Keratinocyte (primary cell): ENCODE results near the gene ARL15. TPM values are rescaled to one million over a fixed set of nuclear protein-coding genes. Genes with fewer than 3 reads are reported as not detected.

ENCODE experiments used
- DNase-seq: peaks from one replicate; pipeline ENCODE4 v3.0.0-alpha.2; 2011; ENCODE audit warnings: low read depth, missing footprints, low spot score
- FAIRE-seq: peaks from 2 replicates; lab custom pipeline; 2011; peaks lifted over from hg19 to GRCh38; lab: Jason Lieb, UNC
- H2AFZ ChIP-seq: 2 replicates; pipeline ENCODE4 v1.6.0; 2012; ENCODE audit warnings: low read length, control low read depth, inconsistent platforms; ENCODE audit not compliant: control insufficient read depth
- H3K27ac ChIP-seq: 2 replicates; pipeline ENCODE4 v1.5.1; 2011; ENCODE audit warnings: low read length; ENCODE audit not compliant: control insufficient read depth, insufficient read depth
- H3K27me3 ChIP-seq: 3 replicates; pipeline ENCODE4 v1.6.0; 2011; ENCODE audit warnings: low read length; ENCODE audit not compliant: control insufficient read depth, insufficient read depth; ENCODE audit errors: extremely low read depth
- H3K36me3 ChIP-seq, 2 experiments: 2 replicates in 1 of 2; 3 replicates in 1 of 2; pipeline ENCODE4 v1.5.1; 2011; ENCODE audit warnings: low read length in 2 of 2, mild to moderate bottlenecking in 1 of 2; ENCODE audit not compliant: control insufficient read depth in 2 of 2, insufficient read depth in 2 of 2; ENCODE audit errors: extremely low read depth in 1 of 2
- H3K4me1 ChIP-seq: 3 replicates; pipeline ENCODE4 v1.5.1; 2011; ENCODE audit warnings: low read length; ENCODE audit not compliant: control insufficient read depth, insufficient read depth; ENCODE audit errors: extremely low read depth
- H3K4me2 ChIP-seq: 3 replicates; pipeline ENCODE4 v1.6.0; 2011; ENCODE audit warnings: low read depth, low read length; ENCODE audit not compliant: control insufficient read depth, insufficient read depth; ENCODE audit errors: extremely low read depth
- H3K4me3 ChIP-seq, 3 experiments: fragments of 200-600 bp in 1 of 3; sonication (generic) in 1 of 3; 2 replicates in 2 of 3; 3 replicates in 1 of 3; pipeline ENCODE4 v1.5.1; 2011 to 2016; ENCODE audit warnings: low read length in 3 of 3, mild to moderate bottlenecking in 3 of 3, control low read depth in 2 of 3, inconsistent platforms in 1 of 3, low read depth in 1 of 3, mixed read lengths in 1 of 3, mixed run types in 1 of 3, moderate library complexity in 1 of 3; ENCODE audit not compliant: control insufficient read depth in 2 of 3, insufficient read depth in 2 of 3; ENCODE audit errors: extremely low read depth in 1 of 3
- H3K79me2 ChIP-seq: 2 replicates; pipeline ENCODE4 v1.6.0; 2012; ENCODE audit warnings: low read length; ENCODE audit not compliant: control insufficient read depth, insufficient read depth
- H3K9ac ChIP-seq: 3 replicates; pipeline ENCODE4 v1.6.0; 2011; ENCODE audit warnings: low read length; ENCODE audit not compliant: control insufficient read depth, insufficient read depth; ENCODE audit errors: extremely low read depth
- H3K9me1 ChIP-seq: 3 replicates; pipeline ENCODE4 v1.6.0; 2011; ENCODE audit warnings: low read length; ENCODE audit not compliant: control insufficient read depth, insufficient read depth; ENCODE audit errors: extremely low read depth
- H3K9me3 ChIP-seq: 2 replicates; pipeline ENCODE4 v1.5.1; 2012; ENCODE audit warnings: low read depth, low read length; ENCODE audit not compliant: control insufficient read depth
- H4K20me1 ChIP-seq: 3 replicates; pipeline ENCODE4 v1.6.0; 2011; ENCODE audit warnings: low read length; ENCODE audit not compliant: control insufficient read depth, insufficient read depth; ENCODE audit errors: extremely low read depth
- CTCF ChIP-seq, 3 experiments: IDR thresholded peaks in 1 of 3; conservative IDR thresholded peaks in 1 of 3; optimal IDR thresholded peaks in 1 of 3; 2 replicates in 2 of 3; 3 replicates in 1 of 3; pipeline versions ENCODE3 to v1.5.1; 2011; ENCODE audit warnings: low read length in 3 of 3, mild to moderate bottlenecking in 3 of 3, moderate library complexity in 2 of 3, control low read depth in 1 of 3, inconsistent platforms in 1 of 3; ENCODE audit not compliant: insufficient read depth in 2 of 3; ENCODE audit errors: extremely low read depth in 1 of 3
- EZH2 ChIP-seq: IDR thresholded peaks from one replicate; pipeline ENCODE4 v1.6.1; 2012; ENCODE audit warnings: inconsistent platforms, mild to moderate bottlenecking, low read length, moderate library complexity
- dilution Hi-C: fragments of 300-500 bp; cut with MboI; formaldehyde crosslinking; loops from one replicate; pipeline ENCODE4 v1.7.0; 2020; ENCODE audit warnings: low sequenced_read_pairs; ENCODE audit not compliant: extremely low pct_ligation_motif_present
- polyA plus RNA-seq, 5 experiments: library from polyadenylated mRNA; depleted of rRNA in 3 of 5; stranded (reverse) in 3 of 5; stranded (forward) in 1 of 5; unstranded in 1 of 5; fragments of >200 nt; gene quantifications; 1 replicate in 1 of 5; 2 replicates in 3 of 5; 3 replicates in 1 of 5; pipeline versions ENCODE4 v1.2.1 to v1.2.3, GENCODE V29; 2011 to 2012; ENCODE audit warnings: missing spikeins in 2 of 5, low read depth in 1 of 5, low replicate concordance in 1 of 5

Gene ARL15
- polyA plus RNA-seq, 1 donor (not counting 4 experiments of a cell fraction or from before 2014, with no cell fraction given) = 19.7 TPM

- dilution Hi-C loops = no loop called here
- Histone ChIP-seq H3K4me1 (no peaks in the 10 kb centered on the region), H3K27me3 (no peaks in the 10 kb centered on the region), H3K9me3 (no peaks in the 10 kb centered on the region), H3K79me2 (no peaks in the 10 kb centered on the region), H3K9ac (no peak overlapping the region), H3K4me2 (no peak overlapping the region), H3K4me3 (no peak overlapping the region), H4K20me1 (no peaks in the 10 kb centered on the region), H3K9me1 (no peaks in the 10 kb centered on the region), H3K36me3 (no peaks in the 10 kb centered on the region), H2AFZ (no peak overlapping the region), H3K27ac (no peak overlapping the region)
- no peak for TF ChIP-seq EZH2
- no peak for TF ChIP-seq CTCF (optimal IDR thresholded peaks at IDR 0.05 in 1 of 3, IDR thresholded peaks at IDR 0.05 in 1 of 3, conservative IDR thresholded peaks at IDR 0.05 in 1 of 3; ENCODE audit: extremely low read depth in 1 of 3, insufficient read depth in 2 of 3, low read length in 3 of 3)
- DNase-seq (no peak), FAIRE-seq (no peak)
Observed at GRCh38 chr5:54249210-54250028, 61.0 kb downstream of the ARL15 start.

GRCh38 chr5:54247226-54247625, 63.1 kb downstream of the ARL15 start:
- no peak overlapping the region for H3K27ac ChIP-seq
- H3K79me2 ChIP-seq = no peaks in the 10 kb centered on the region
- H3K4me3 ChIP-seq = no peak overlapping the region
- H2AFZ ChIP-seq = no peak overlapping the region
- H3K27me3 ChIP-seq = no peaks in the 10 kb centered on the region
- FAIRE-seq (no peak), DNase-seq (no peak)
- H3K4me1 ChIP-seq = no peaks in the 10 kb centered on the region
- no peak overlapping the region for H3K9ac ChIP-seq
- H3K36me3 ChIP-seq = no peaks in the 10 kb centered on the region
- no peak for TF ChIP-seq CTCF (optimal IDR thresholded peaks at IDR 0.05 in 1 of 3, IDR thresholded peaks at IDR 0.05 in 1 of 3, conservative IDR thresholded peaks at IDR 0.05 in 1 of 3; ENCODE audit: extremely low read depth in 1 of 3, insufficient read depth in 2 of 3, low read length in 3 of 3)
- no peak for TF ChIP-seq EZH2
- no peaks in the 10 kb centered on the region for H3K9me1 ChIP-seq
- H4K20me1 ChIP-seq = no peaks in the 10 kb centered on the region
- dilution Hi-C loops = no loop called here
- H3K4me2 ChIP-seq = no peak overlapping the region
- no peaks in the 10 kb centered on the region for H3K9me3 ChIP-seq
